GM12878 (cell line): Measurements from ENCODE around the gene PHACTR1. TPM values are rescaled to one million over a fixed set of nuclear protein-coding genes. Genes with fewer than 3 reads are reported as not detected.

Source experiments
- ATAC-seq: fragments of 200-7000 bp; cut with Tn5 transposase; 3 replicates; pipeline ENCODE4 v1.9.1; 2020; ENCODE audit warnings: mild to moderate bottlenecking, moderate library complexity
- BruUV-seq: library from RNA; stranded (reverse); fragments of 400-500 nt; replicated peaks from 2 replicates; lab custom pipeline; 2021; lab: Mats Ljungman, UMichigan
- CTCF ChIA-PET: fragments of 300-600 bp; sonication (Branson Sonifier 250); formaldehyde crosslinking; extraction: SDS; loops from one replicate; lab custom pipeline; 2021; ENCODE audit warnings: inconsistent platforms; lab: Yijun Ruan, JAX
- POLR2A ChIA-PET: fragments of 350-600 bp; formaldehyde crosslinking; extraction: SDS; loops from one replicate; lab custom pipeline; 2021; ENCODE audit warnings: inconsistent platforms; lab: Charles Lee
- RAD21 ChIA-PET: fragments of 300-600 bp; sonication (Branson Sonifier 250); formaldehyde crosslinking; loops from one replicate; lab custom pipeline; 2023; ENCODE audit warnings: antibody characterized with exemption; ENCODE audit not compliant: unreplicated experiment; lab: Charles Lee
- SMC1A ChIA-PET: fragments of 300-600 bp; sonication (Branson Sonifier 250); formaldehyde crosslinking; loops from one replicate; lab custom pipeline; 2023; ENCODE audit not compliant: unreplicated experiment, uncharacterized antibody; lab: Charles Lee
- DNase-seq: peaks from one replicate; pipeline ENCODE4 v3.0.0-alpha.2; 2011; ENCODE audit warnings: low read depth, low spot score
- FAIRE-seq: peaks from 3 replicates; lab custom pipeline; 2011; peaks lifted over from hg19 to GRCh38; lab: Jason Lieb, UNC
- H2AFZ ChIP-seq: 2 replicates; pipeline ENCODE4 v1.6.0; 2011; ENCODE audit warnings: low read depth, low read length, control low read depth; ENCODE audit not compliant: control insufficient read depth
- H3K27ac ChIP-seq: 2 replicates; pipeline ENCODE4 v1.5.1; 2011; ENCODE audit warnings: control low read depth; ENCODE audit not compliant: control insufficient read depth, insufficient read depth
- H3K27me3 ChIP-seq, 2 experiments: replicated peaks in 1 of 2; 2 replicates each; pipeline versions ENCODE4 v1.6.0 to v1.6.1; 2011; ENCODE audit warnings: low read length in 1 of 2; ENCODE audit not compliant: control insufficient read depth in 2 of 2, insufficient read depth in 2 of 2
- H3K36me3 ChIP-seq, 2 experiments: 2 replicates each; pipeline ENCODE4 v1.5.1; 2011; ENCODE audit warnings: low read length in 1 of 2; ENCODE audit not compliant: control insufficient read depth in 2 of 2, insufficient read depth in 2 of 2
- H3K4me1 ChIP-seq: 2 replicates; pipeline ENCODE4 v1.6.1; 2011; ENCODE audit warnings: mild to moderate bottlenecking, low read length, moderate library complexity, mixed read lengths; ENCODE audit not compliant: control insufficient read depth, insufficient read depth
- H3K4me2 ChIP-seq: 2 replicates; pipeline ENCODE4 v1.6.0; 2011; ENCODE audit warnings: control low read depth; ENCODE audit not compliant: control insufficient read depth, insufficient read depth
- H3K4me3 ChIP-seq: fragments of 200-600 bp; sonication (generic); 2 replicates; pipeline ENCODE4 v1.5.1; 2016
- H3K79me2 ChIP-seq: 2 replicates; pipeline ENCODE4 v1.6.0; 2011; ENCODE audit warnings: low read length; ENCODE audit not compliant: control insufficient read depth, insufficient read depth
- H3K9ac ChIP-seq: 2 replicates; pipeline ENCODE4 v1.8.0; 2011; ENCODE audit warnings: low read length, control low read depth, mixed read lengths; ENCODE audit not compliant: control insufficient read depth, insufficient read depth
- H3K9me3 ChIP-seq: replicated peaks from 3 replicates; pipeline ENCODE4 v1.5.1; 2011; ENCODE audit warnings: mild to moderate bottlenecking, low read length; ENCODE audit not compliant: control insufficient read depth, insufficient read depth
- H4K20me1 ChIP-seq: 2 replicates; pipeline ENCODE4 v1.6.0; 2011; ENCODE audit not compliant: control insufficient read depth, insufficient read depth
- DPF2 ChIP-seq: fragments of 450-650 bp; IDR thresholded peaks from 2 replicates; pipeline ENCODE4 v1.6.1; 2017; ENCODE audit warnings: mild to moderate bottlenecking
- HDAC6 ChIP-seq: fragments of 200-600 bp; sonication (generic); IDR thresholded peaks from one replicate; pipeline ENCODE4 v1.8.0; 2017; ENCODE audit warnings: antibody characterized with exemption; ENCODE audit not compliant: unreplicated experiment
- MEF2B ChIP-seq: fragments of 450-650 bp; IDR thresholded peaks from 2 replicates; pipeline ENCODE4 v1.6.1; 2018; ENCODE audit warnings: mild to moderate bottlenecking, moderate library complexity; ENCODE audit not compliant: partially characterized antibody, poor library complexity, severe bottlenecking
- NFYA ChIP-seq: IDR thresholded peaks from 2 replicates; pipeline ENCODE4 v1.6.1; 2011; ENCODE audit warnings: low read depth, mild to moderate bottlenecking, low read length, improper control_type of control experiment, borderline replicate concordance
- PBX3 ChIP-seq: IDR thresholded peaks from 2 replicates; pipeline ENCODE4 v1.6.1; 2011; ENCODE audit warnings: mild to moderate bottlenecking, low read depth, low read length, moderate library complexity; ENCODE audit not compliant: insufficient replicate concordance
- POLR2AphosphoS5 ChIP-seq: IDR thresholded peaks from 2 replicates; pipeline ENCODE4 v1.6.1; 2011; ENCODE audit warnings: mild to moderate bottlenecking, low read length, inconsistent platforms
- RAD51 ChIP-seq: fragments of 450-650 bp; IDR thresholded peaks from 2 replicates; pipeline ENCODE4 v1.6.1; 2016; ENCODE audit warnings: moderate library complexity, mild to moderate bottlenecking, inconsistent platforms
- RCOR1 ChIP-seq: conservative IDR thresholded peaks from 2 replicates; pipeline ENCODE4 v1.6.1; 2012; ENCODE audit warnings: low read depth, low read length, improper control_type of control experiment
- RFX5 ChIP-seq: IDR thresholded peaks from 2 replicates; pipeline ENCODE4 v1.6.1; 2011; ENCODE audit warnings: low read depth, low read length, improper control_type of control experiment
- SPI1 ChIP-seq: IDR thresholded peaks from 2 replicates; pipeline ENCODE4 v1.6.1; 2011; ENCODE audit warnings: low read depth, mild to moderate bottlenecking, low read length, moderate library complexity, borderline replicate concordance; ENCODE audit not compliant: insufficient read depth
- SUPT20H ChIP-seq: IDR thresholded peaks from 2 replicates; pipeline ENCODE4 v1.6.1; 2011; ENCODE audit warnings: low read depth, mild to moderate bottlenecking, low read length, moderate library complexity, borderline replicate concordance; ENCODE audit not compliant: control insufficient read depth
- ZBED1 ChIP-seq: IDR thresholded peaks from 2 replicates; pipeline ENCODE4 v1.6.1; 2016; ENCODE audit warnings: borderline replicate concordance
- ZNF274 ChIP-seq: IDR thresholded peaks from one replicate; pipeline ENCODE4 v1.8.0; 2011; ENCODE audit not compliant: insufficient read length, insufficient read depth
- ZNF622 ChIP-seq: fragments of 450-650 bp; IDR thresholded peaks from 2 replicates; pipeline ENCODE4 v1.6.1; 2017; ENCODE audit warnings: mild to moderate bottlenecking, inconsistent platforms
- ZZZ3 ChIP-seq: IDR thresholded peaks from 2 replicates; pipeline ENCODE4 v1.6.1; 2011; ENCODE audit warnings: low read depth; ENCODE audit not compliant: control insufficient read depth, insufficient read length
- WGBS: methylation state at CpG from one replicate; pipeline ENCODE4 v1.1.6; 2016; ENCODE audit warnings: low lambda C conversion rate; ENCODE audit not compliant: insufficient replicate concordance, insufficient coverage; ENCODE audit errors: missing lambda C conversion rate; 5-methylcytosine and 5-hydroxymethylcytosine counted together
- in situ Hi-C: fragments of 300-500 bp; cut with MboI; formaldehyde crosslinking; loops from 9 replicates; pipeline ENCODE4 v1.14.3; 2018; ENCODE audit warnings: mixed read lengths
- intact Hi-C: fragments of 100-400 bp; cut with micrococcal nuclease; formaldehyde crosslinking; loops from one replicate; pipeline ENCODE4 v1.14.2; 2022; ENCODE audit not compliant: unreplicated experiment
- polyA plus RNA-seq, 11 experiments: library from polyadenylated mRNA; depleted of rRNA in 4 of 11; unstranded in 6 of 11; stranded (reverse) in 5 of 11; fragments of >200 nt; fragmentation: Nextera tagmentation in 4 of 11; fragmentation: Illumina TruSeq in 1 of 11; extraction: Ambion mirVana in 4 of 11; extraction: Trizol in 1 of 11; gene quantifications; 1 replicate in 1 of 11; 2 replicates in 10 of 11; pipeline versions ENCODE4 v1.2.1 to v1.2.3, GENCODE V29; 2011 to 2016; ENCODE audit warnings: inconsistent platforms in 2 of 11, missing spikeins in 2 of 11, low read depth in 1 of 11
- total RNA-seq, 4 experiments: library from RNA; depleted of rRNA in 3 of 4; stranded (reverse); fragments of >200 nt in 3 of 4; fragmentation: Illumina TruSeq in 1 of 4; extraction: Trizol in 1 of 4; gene quantifications; 2 replicates each; pipeline versions ENCODE4 v1.2.1 to v1.2.3, GENCODE V29; 2013 to 2021
- TF ChIP-seq, protein P1 (sequence below): IDR thresholded peaks from 2 replicates; pipeline ENCODE4 v1.6.1; 2011; ENCODE audit warnings: low read depth, mild to moderate bottlenecking, low read length, moderate library complexity, borderline replicate concordance; ENCODE audit errors: extremely low read depth

The PHACTR1 gene
- total and polyA plus RNA-seq, 10 of the 15 experiments (the other 5 are each of a cell fraction or from before 2014, with no cell fraction given) = 34.2 to 94.6 (median 62.3) TPM

DNA sequence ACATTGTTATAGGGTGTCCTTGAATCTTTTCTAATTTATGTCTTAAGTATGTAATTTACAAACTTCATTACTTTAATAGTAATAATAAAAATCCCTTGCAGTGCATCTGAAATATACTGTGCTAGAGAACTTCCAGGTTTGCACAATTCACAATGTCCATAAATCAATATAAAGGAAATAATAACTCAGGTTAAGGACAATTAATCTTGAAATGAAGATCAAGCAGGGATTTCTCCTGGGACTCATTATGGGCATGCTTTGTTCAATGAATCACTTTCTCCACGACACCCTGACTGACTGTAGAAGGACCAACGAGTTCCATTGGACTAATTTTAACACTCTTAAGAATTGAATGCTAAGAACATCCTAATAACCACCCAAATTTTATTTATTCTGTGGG, 110.0 kb downstream of the PHACTR1 start:
- no peak for TF ChIP-seq NFYA
- no peak for TF ChIP-seq RFX5
- no peak for TF ChIP-seq RCOR1
- no peak for TF ChIP-seq PBX3
- TF ChIP-seq ZZZ3 = no peak
- no peak for TF ChIP-seq HDAC6
- no peak for TF ChIP-seq ZBED1
- no peak for TF ChIP-seq POLR2AphosphoS5
- no peak for TF ChIP-seq MEF2B
- no peak for TF ChIP-seq SUPT20H
- no peak for TF ChIP-seq DPF2
- TF ChIP-seq ZNF274 = no peak
- TF ChIP-seq ZNF622 = no peak
- TF ChIP-seq, protein P1, sequence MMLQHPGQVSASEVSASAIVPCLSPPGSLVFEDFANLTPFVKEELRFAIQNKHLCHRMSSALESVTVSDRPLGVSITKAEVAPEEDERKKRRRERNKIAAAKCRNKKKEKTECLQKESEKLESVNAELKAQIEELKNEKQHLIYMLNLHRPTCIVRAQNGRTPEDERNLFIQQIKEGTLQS = no peak
- no peak for TF ChIP-seq RAD51
- no peak for TF ChIP-seq SPI1
- TF ChIP-seq, all 136 proteins: peak for 0
- intact Hi-C loops = no loop called here

More for the DNA sequence above, 110.0 kb downstream of the PHACTR1 start:
- Histone ChIP-seq H3K4me3 (no peak overlapping the region), H3K36me3 (no peaks in the 10 kb centered on the region), H3K27ac (no peak overlapping the region), H4K20me1 (no peaks in the 10 kb centered on the region), H3K9me3 (no peaks in the 10 kb centered on the region), H3K4me2 (no peak overlapping the region), H3K4me1 (no peaks in the 10 kb centered on the region), H2AFZ (no peak overlapping the region), H3K9ac (no peak overlapping the region), H3K27me3 (no peaks in the 10 kb centered on the region), H3K79me2 (no peaks in the 10 kb centered on the region)
- CTCF ChIA-PET = interaction anchor here (1.7 kb wide), 1 partner anchor 66 kb away, joined by 4 read pairs; no protein-coding TSS in a partner anchor
- no peak for ATAC-seq
- WGBS = 0% methylated on average over 2 of the region's 2 CpGs
- RAD21 ChIA-PET = no interaction called here
- FAIRE-seq = no peak
- BruUV-seq = no TSS peak
- SMC1A ChIA-PET = no interaction called here
- DNase-seq = no peak
- in situ Hi-C loops = no loop called here
- POLR2A ChIA-PET = no interaction called here
